GM21447 (cell line): ENCODE results near the gene ATG7.
"Not testable (repeated sequence)": the region's sequence is repeated elsewhere in the genome, so short reads cannot be mapped to it uniquely, and the experiment has no call there.

Experiments
- ATAC-seq: cut with Tn5 transposase; IDR thresholded peaks from one replicate; pipeline ENCODE4 v1.9.1; 2021; ENCODE audit not compliant: unreplicated experiment

ATG7 gene

DNA sequence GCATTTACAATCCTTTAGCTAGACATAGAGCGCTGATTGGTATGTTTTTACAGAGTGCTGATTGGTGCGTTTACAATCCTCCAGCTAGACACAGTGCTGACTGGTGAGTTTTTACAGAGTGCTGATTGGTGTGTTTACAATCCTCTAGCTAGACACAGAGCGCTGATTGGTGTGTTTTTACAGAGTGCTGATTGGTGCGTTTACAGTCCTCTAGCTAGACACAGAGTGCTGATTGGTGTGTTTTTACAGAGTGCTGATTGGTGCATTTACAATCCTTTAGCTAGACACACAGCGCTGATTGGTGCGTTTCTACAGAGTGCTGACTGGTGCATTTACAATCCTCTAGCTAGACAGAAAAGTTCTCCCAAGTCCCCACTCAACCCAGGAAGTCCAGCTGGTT, 76.7 kb downstream of the ATG7 start:
- ATAC-seq: not testable (repeated sequence)

DNA sequence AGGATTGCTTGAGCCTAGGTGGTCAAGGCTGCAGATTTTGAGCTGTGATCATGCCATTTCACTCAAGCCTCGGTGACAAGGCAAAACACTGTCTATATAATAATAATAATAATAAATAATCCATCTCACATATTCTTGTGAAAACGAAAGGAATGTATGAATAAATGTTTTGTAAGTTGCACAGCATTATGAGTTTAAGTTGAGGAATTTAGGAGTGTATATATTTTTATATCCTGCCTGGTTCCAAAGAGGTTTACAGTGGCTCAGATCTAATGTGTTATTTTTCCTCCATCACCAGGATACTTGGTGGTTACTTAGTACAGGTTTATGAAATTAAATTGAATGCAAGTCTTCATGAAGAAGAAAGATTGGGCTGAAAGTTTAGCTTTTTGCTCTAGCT, 77.2 kb downstream of the ATG7 start:
- no peak for ATAC-seq

- ATAC-seq: no peak
These were observed 78.2 kb downstream of the ATG7 start for GRCh38 chr3:11350374-11350773.

- no peak for ATAC-seq
These were observed 79.3 kb downstream of the ATG7 start for GRCh38 chr3:11351451-11351850.

- no peak for ATAC-seq
These were observed 84.1 kb downstream of the ATG7 start for GRCh38 chr3:11356269-11356668.

- no peak for ATAC-seq
These were observed 90.4 kb downstream of the ATG7 start for GRCh38 chr3:11362600-11362999.

DNA sequence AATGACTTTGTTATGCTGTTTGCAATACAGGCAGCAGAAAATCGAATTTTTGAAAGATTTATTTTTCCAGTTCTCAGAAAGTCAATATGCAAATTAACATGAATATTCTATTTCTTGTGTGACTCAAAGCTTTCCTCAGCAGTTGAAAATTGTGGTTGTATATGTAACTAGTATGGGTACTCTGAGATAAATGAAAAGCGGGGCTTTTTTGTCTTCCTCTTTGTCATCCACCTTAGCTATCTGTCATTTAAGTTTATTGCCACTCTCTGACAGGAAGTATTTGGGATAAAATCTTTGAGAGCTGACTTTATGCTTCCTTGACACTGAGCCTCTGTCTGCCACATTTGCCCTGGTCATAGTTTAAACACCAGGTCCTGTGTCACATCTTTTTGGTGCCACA, 91.5 kb downstream of the ATG7 start:
- ATAC-seq: no peak

DNA sequence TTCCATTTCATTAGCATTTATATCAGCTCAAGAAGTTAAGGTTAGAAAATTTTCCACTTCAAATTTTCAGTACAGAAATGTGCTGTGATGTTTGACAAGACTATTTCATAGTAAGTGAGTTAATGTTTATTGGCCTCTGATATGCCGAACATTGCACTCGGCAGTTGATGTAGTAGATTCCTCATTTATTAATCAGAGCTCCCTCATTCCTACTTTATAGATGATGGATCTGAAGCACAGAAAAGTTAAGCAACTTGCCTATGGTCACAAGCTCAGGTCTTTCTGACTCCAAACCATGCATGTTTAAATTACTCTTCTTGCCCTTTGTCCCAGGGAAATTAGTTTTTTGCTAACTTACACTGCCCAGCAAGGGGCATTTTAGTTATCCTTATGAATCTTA, 92.0 kb downstream of the ATG7 start:
- no peak for ATAC-seq

GRCh38 chr3:11367143-11367693, 95.0 kb downstream of the ATG7 start:
- no peak for ATAC-seq

- no peak for ATAC-seq
These were observed 98.0 kb downstream of the ATG7 start for GRCh38 chr3:11370191-11370590.

- ATAC-seq: no peak
These were observed 98.8 kb downstream of the ATG7 start for GRCh38 chr3:11370966-11371365.

GRCh38 chr3:11371747-11372146, 99.5 kb downstream of the ATG7 start:
- no peak for ATAC-seq

GRCh38 chr3:11373235-11373634, 101.0 kb downstream of the ATG7 start:
- ATAC-seq: no peak

DNA sequence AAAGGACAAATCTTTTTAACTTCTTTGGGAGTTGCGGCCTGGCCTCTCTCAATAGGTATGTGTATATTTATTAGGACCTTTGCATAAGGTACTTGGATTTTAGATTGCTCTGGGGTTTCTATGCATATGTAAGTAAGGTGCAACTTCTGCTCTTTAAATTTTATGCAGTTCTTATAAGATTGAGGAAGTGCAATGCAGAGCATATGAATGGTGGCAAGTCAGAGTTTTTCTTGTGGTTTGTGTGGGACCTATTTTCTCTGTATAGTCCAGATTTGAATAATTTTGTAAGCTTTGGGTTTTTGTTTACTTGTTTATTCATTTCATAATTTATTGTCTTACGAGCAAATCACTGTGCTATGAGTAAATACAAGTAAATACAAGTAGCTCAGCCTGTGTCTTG, 101.5 kb downstream of the ATG7 start:
- ATAC-seq: no peak

- ATAC-seq: no peak
These were observed 103.3 kb downstream of the ATG7 start for GRCh38 chr3:11375333-11376088.

DNA sequence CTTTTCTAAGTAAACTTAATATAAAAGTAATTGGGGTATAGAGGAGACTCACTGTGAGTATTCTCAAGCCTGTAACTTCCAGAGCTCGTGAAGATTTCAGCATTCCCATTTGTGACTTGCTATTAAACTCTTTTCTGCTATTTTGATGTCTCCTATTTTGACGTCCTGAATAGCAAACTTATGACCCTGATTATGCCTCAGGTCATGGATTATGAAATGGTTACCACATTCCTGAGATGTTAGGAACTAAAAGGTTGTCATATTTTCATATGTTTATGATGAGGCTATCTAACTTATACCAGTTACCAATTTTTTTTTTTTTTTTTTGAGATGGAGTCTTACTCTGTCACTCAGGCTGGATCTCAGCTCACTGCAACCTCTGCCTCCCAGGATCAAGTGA, 105.5 kb downstream of the ATG7 start:
- no peak for ATAC-seq

DNA sequence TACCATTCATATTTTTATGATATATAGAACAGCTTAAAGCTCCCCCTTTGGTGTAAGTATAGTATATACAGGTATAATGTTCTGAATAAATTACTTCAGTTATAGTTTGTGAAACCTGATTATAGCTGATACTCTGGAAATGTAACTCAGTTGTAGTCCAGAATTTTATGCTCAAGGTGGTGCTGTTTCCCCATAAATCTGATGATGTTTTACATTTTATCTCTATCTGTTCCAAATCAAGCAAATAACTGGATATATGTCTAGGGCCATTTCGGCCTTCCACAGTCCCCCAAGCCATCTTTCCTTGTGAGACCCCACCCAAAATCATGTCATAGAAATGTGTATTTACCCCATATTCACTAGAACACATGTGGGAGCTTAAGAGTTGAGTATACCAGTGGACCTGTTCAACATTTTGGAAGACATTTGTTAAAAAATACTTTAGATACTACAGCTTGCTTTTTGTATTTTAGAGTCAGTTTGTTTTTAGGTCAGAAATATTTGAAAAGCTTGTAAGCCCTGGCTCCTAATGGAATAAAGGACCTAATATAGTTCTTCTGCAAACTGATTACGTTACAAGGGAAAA, 107.1 kb downstream of the ATG7 start:
- no peak for ATAC-seq

DNA sequence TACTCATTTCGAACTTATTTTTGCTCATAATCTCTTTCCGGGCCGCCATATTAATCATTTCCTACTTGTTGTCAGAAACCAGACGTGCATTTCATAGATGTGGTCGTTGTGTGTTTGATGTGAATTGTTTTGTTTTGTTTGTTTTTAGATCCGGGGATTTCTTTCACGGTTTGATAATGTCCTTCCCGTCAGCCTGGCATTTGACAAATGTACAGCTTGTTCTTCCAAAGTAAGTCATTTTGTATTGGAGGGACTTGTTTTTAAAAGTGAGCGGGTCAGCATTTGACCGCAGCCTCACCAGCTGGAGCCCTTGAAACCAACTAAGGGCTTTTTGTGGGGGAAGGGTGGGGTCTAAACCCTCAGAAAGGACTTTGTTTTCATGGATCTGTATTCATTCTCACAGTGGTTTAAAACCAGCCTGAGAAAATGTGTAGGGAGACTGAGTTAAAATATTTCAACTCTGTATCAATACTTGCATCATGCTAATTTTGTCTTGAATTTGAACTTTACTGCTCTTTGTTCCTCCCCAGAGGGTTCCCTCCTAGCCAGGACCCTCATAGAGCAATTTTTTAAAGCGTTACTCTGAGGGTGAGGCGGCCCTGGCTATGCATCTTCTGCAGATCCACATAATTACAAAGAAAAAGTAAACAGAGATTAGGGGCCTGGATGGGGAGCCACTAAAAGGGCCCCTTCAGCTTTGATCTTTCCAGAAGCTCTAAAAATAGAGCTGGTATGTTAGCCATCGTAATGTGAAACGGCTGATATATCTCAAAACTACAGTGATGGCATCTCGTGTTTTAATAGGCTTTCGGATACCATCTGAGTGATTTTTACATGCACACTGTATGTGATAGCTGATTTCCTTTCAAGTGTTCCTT, 107.9 kb downstream of the ATG7 start:
- no peak for ATAC-seq

- no peak for ATAC-seq
These were observed 108.9 kb downstream of the ATG7 start for GRCh38 chr3:11381141-11381540.

DNA sequence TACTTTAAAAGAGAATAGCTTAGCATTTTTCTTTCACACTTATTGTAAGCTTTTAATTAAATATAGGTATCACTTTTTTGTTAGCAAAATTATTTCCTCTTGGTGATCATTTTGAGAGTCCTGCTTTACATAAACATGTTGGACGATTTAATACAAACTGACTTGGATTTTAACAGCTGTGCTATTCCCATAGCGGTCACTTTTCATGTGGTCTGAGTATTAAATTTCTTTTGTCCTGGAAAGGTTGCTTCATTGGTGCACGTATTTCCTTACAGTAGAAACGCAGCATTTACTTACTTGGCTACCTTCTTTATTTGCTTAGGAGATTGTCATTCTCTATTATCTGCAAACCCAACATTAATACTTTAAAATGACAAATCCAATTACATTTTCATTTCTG, 109.4 kb downstream of the ATG7 start:
- ATAC-seq: no peak

DNA sequence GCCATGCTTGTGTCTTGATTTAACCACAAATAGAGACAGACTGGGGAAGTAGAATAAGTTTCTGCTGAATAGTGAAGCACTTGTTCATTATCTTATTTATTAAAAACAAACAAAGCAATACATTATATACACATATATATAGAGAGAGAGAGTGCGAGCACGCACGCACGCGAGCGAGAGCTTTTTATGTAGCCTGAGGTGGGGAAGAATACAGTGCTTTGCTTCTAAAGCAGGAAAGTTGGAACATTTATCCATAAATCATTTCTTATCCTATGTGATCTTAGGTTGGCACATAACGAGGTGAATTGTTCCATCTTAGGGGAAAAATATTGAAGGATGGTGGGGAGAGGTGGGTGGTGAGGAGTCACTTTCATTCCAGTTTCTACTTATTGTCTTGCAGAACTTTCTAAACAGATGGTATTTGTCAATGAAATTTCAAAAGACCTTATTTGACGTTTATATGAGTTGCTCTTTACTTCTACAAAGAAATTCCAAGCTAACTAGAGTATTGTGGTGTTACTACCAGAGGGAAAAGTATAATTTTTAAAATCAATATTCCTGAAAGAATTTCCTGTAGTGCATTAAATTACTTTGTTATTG, 110.0 kb downstream of the ATG7 start:
- ATAC-seq: no peak
